SK-N-SH (cell line): ENCODE data around the gene AVPR1A. TPM values are rescaled to one million over a fixed set of nuclear protein-coding genes. Genes with fewer than 3 reads are reported as not detected.

Source experiments
- CTCF ChIA-PET: fragments of 300-600, 350-600 bp; formaldehyde crosslinking; extraction: SDS; loops from one replicate; lab custom pipeline; 2021; lab: Yijun Ruan, JAX
- POLR2A ChIA-PET: fragments of 350-600 bp; sonication (Branson Sonifier 250); formaldehyde crosslinking; extraction: SDS; loops from one replicate; lab custom pipeline; 2020; ENCODE audit warnings: antibody characterized with exemption, inconsistent platforms; lab: Yijun Ruan, JAX
- DNase-seq: peaks from one replicate; pipeline ENCODE4 v3.0.0; 2012
- H2AFZ ChIP-seq: fragments of 200-600 bp; sonication (generic); 2 replicates; pipeline ENCODE4 v1.8.1; 2016; ENCODE audit warnings: antibody characterized with exemption, mild to moderate bottlenecking, low read depth
- H3F3A ChIP-seq: fragments of 200-600 bp; sonication (generic); replicated peaks from 2 replicates; pipeline ENCODE3; 2016; ENCODE audit warnings: antibody characterized with exemption, mild to moderate bottlenecking; ENCODE audit not compliant: insufficient read depth
- H3K27ac ChIP-seq, 2 experiments: fragments of 200-500 bp in 1 of 2; fragments of 200-600 bp in 1 of 2; sonication (Bioruptor generic) in 1 of 2; sonication (generic), shearing (Covaris generic) in 1 of 2; 2 replicates each; pipeline versions ENCODE4 v1.5.1 to v1.6.1; 2014 to 2016; ENCODE audit warnings: low read depth in 2 of 2, inconsistent platforms in 1 of 2, low read length in 1 of 2, mild to moderate bottlenecking in 1 of 2, mixed read lengths in 1 of 2
- H3K27me3 ChIP-seq: fragments of 200-600 bp; sonication (generic), shearing (Covaris generic); 2 replicates; pipeline ENCODE4 v1.6.1; 2016; ENCODE audit warnings: mixed run types; ENCODE audit not compliant: insufficient read depth
- H3K36me3 ChIP-seq, 2 experiments: fragments of 200-500 bp in 1 of 2; fragments of 200-600 bp in 1 of 2; sonication (Bioruptor generic) in 1 of 2; sonication (generic) in 1 of 2; replicated peaks in 1 of 2; 2 replicates each; pipeline versions ENCODE3 to v1.5.1; 2014 to 2016; ENCODE audit warnings: low read length in 1 of 2, mild to moderate bottlenecking in 1 of 2; ENCODE audit not compliant: insufficient read depth in 2 of 2, control insufficient read depth in 1 of 2
- H3K4me1 ChIP-seq, 2 experiments: fragments of 200-500 bp in 1 of 2; fragments of 200-600 bp in 1 of 2; sonication (Bioruptor generic) in 1 of 2; sonication (generic), shearing (Covaris generic) in 1 of 2; 2 replicates each; pipeline versions ENCODE4 v1.5.1 to v1.6.1; 2014 to 2016; ENCODE audit warnings: low read depth in 1 of 2, low read length in 1 of 2, mixed run types in 1 of 2; ENCODE audit not compliant: insufficient read depth in 2 of 2, control insufficient read depth in 1 of 2
- H3K4me2 ChIP-seq: fragments of 200-600 bp; sonication (generic), shearing (Covaris generic); 2 replicates; pipeline ENCODE4 v1.6.1; 2017; ENCODE audit warnings: mixed run types
- H3K4me3 ChIP-seq, 2 experiments: fragments of 200-500 bp in 1 of 2; fragments of 200-600 bp in 1 of 2; sonication (Bioruptor generic) in 1 of 2; sonication (generic), shearing (Covaris generic) in 1 of 2; 2 replicates each; pipeline versions ENCODE4 v1.5.1 to v1.8.1; 2014 to 2016; ENCODE audit warnings: low read depth in 2 of 2, inconsistent platforms in 1 of 2, low read length in 1 of 2, mild to moderate bottlenecking in 1 of 2, mixed read lengths in 1 of 2, moderate library complexity in 1 of 2
- H3K79me2 ChIP-seq: fragments of 200-600 bp; sonication (generic); 2 replicates; pipeline ENCODE4 v1.8.1; 2017; ENCODE audit warnings: mild to moderate bottlenecking; ENCODE audit not compliant: insufficient read depth
- H3K9ac ChIP-seq: fragments of 200-600 bp; sonication (generic); 2 replicates; pipeline ENCODE4 v1.6.1; 2017; ENCODE audit warnings: mixed run types
- H3K9me2 ChIP-seq: fragments of 200-600 bp; sonication (generic); 2 replicates; pipeline ENCODE4 v1.6.1; 2017; ENCODE audit warnings: mixed run types
- H3K9me3 ChIP-seq: fragments of 200-600 bp; sonication (generic); 2 replicates; pipeline ENCODE4 v1.6.1; 2017; ENCODE audit warnings: mixed run types, mild to moderate bottlenecking, moderate library complexity
- H4K20me1 ChIP-seq: fragments of 200-600 bp; sonication (generic); 2 replicates; pipeline ENCODE4 v1.6.1; 2017; ENCODE audit warnings: mild to moderate bottlenecking, mixed run types; ENCODE audit not compliant: insufficient read depth
- CTCF ChIP-seq: fragments of 200-600 bp; sonication (generic); IDR thresholded peaks from 2 replicates; pipeline ENCODE4 v1.6.1; 2017; ENCODE audit warnings: antibody characterized with exemption, mild to moderate bottlenecking, moderate library complexity
- ELF1 ChIP-seq: IDR thresholded peaks from 2 replicates; pipeline ENCODE4 v1.4.0; 2012
- FOSL2 ChIP-seq: IDR thresholded peaks from 2 replicates; pipeline ENCODE4 v1.4.0; 2012; ENCODE audit warnings: low read depth, mild to moderate bottlenecking, moderate library complexity, borderline replicate concordance
- FOXJ3 ChIP-seq: sonication (generic); formaldehyde crosslinking; IDR thresholded peaks from 2 replicates; pipeline ENCODE4 v1.5.1; 2020; ENCODE audit warnings: mild to moderate bottlenecking, missing genetic modification reagents
- FOXM1 ChIP-seq: IDR thresholded peaks from 2 replicates; pipeline ENCODE4 v1.4.0; 2012; ENCODE audit warnings: low read depth, mild to moderate bottlenecking
- JUND ChIP-seq: IDR thresholded peaks from 2 replicates; pipeline ENCODE4 v1.4.0; 2012
- MAX ChIP-seq: IDR thresholded peaks from 2 replicates; pipeline ENCODE4 v1.4.0; 2012; ENCODE audit warnings: low read depth
- RAD21 ChIP-seq: IDR thresholded peaks from 2 replicates; pipeline ENCODE4 v1.6.1; 2012; ENCODE audit warnings: mild to moderate bottlenecking, low read length
- RCOR1 ChIP-seq: fragments of 150-350 bp; IDR thresholded peaks from 2 replicates; pipeline ENCODE4 v1.6.1; 2017; ENCODE audit warnings: antibody characterized with exemption, low read length
- REST ChIP-seq: IDR thresholded peaks from 2 replicates; pipeline ENCODE4 v1.6.1; 2012; ENCODE audit warnings: mild to moderate bottlenecking, low read depth, low read length, moderate library complexity
- SIN3A ChIP-seq: IDR thresholded peaks from 2 replicates; pipeline ENCODE4 v1.6.1; 2012; ENCODE audit warnings: low read depth, mild to moderate bottlenecking, low read length, moderate library complexity, borderline replicate concordance
- WGBS: methylation state at CpG from one replicate; pipeline ENCODE4 v1.1.6; 2017; ENCODE audit warnings: low lambda C conversion rate; 5-methylcytosine and 5-hydroxymethylcytosine counted together
- polyA plus RNA-seq, 3 experiments: library from polyadenylated mRNA; depleted of rRNA; stranded (reverse); fragments of >200 nt; gene quantifications; 2 replicates each; pipeline ENCODE4 v1.2.3, GENCODE V29; 2012
- TF ChIP-seq, protein P1 (sequence below): fragments of 150-350 bp; IDR thresholded peaks from 2 replicates; pipeline ENCODE4 v1.6.1; 2017; ENCODE audit warnings: antibody characterized with exemption, low read length, low read depth, borderline replicate concordance
- TF ChIP-seq, protein P2 (sequence below): IDR thresholded peaks from 2 replicates; pipeline ENCODE4; 2012
- TF ChIP-seq, protein P3 (sequence below): IDR thresholded peaks from 2 replicates; pipeline ENCODE4 v1.4.0; 2012; ENCODE audit warnings: low read depth, borderline replicate concordance

The AVPR1A gene
- polyA plus RNA-seq, 1 of the 3 experiments (the other 2 are of a cell fraction) = not detected

GRCh38 chr12:63138488-63138887, 12.5 kb downstream of the AVPR1A start (continued):
- TF ChIP-seq, protein P1, sequence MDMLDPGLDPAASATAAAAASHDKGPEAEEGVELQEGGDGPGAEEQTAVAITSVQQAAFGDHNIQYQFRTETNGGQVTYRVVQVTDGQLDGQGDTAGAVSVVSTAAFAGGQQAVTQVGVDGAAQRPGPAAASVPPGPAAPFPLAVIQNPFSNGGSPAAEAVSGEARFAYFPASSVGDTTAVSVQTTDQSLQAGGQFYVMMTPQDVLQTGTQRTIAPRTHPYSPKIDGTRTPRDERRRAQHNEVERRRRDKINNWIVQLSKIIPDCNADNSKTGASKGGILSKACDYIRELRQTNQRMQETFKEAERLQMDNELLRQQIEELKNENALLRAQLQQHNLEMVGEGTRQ = no peak
- TF ChIP-seq FOSL2 (no peak), REST (no peak), FOXJ3 (no peak), JUND (no peak), RCOR1 (no peak), CTCF (no peak), FOXM1 (no peak), RAD21 (no peak)
- TF ChIP-seq, all 33 proteins: peak for 0

DNA sequence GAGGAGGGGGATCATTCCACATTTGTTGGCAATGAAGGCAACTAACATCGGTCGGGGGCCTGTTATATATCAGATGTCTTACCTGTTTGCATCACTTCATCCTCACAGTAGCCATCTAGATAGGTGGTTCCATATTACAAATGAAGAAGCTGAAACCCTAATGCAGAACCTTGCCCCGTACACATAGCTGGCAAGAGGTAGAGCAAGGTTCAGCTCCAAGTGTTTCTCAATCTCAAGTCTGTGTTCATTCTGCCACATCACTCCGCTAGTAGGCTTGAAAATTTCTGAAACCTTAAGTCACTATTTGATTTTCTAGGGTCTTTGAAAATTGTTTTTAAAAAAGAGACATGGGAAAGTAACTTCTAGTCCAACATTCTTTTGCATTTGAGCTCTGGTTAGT, 17.0 kb downstream of the AVPR1A start:
- Histone ChIP-seq H3K4me3 (no peak overlapping the region), H3K79me2 (no peaks in the 10 kb centered on the region), H3K4me1 (no peaks in the 10 kb centered on the region), H3K9ac (no peak overlapping the region), H3K9me2 (no peaks in the 10 kb centered on the region), H3K4me2 (no peak overlapping the region), H4K20me1 (no peaks in the 10 kb centered on the region), H3K9me3 (no peaks in the 10 kb centered on the region), H3K27ac (no peak overlapping the region), H3K27me3 (no peaks in the 10 kb centered on the region; the same call in 1 of the 2 replicates), H2AFZ (no peak overlapping the region)
- WGBS = 4% methylated on average over 4 of the region's 4 CpGs
- DNase-seq = no peak
- POLR2A ChIA-PET = no interaction called here
- no peak for TF ChIP-seq RAD21
- no peak for TF ChIP-seq ELF1
- TF ChIP-seq, protein P2, sequence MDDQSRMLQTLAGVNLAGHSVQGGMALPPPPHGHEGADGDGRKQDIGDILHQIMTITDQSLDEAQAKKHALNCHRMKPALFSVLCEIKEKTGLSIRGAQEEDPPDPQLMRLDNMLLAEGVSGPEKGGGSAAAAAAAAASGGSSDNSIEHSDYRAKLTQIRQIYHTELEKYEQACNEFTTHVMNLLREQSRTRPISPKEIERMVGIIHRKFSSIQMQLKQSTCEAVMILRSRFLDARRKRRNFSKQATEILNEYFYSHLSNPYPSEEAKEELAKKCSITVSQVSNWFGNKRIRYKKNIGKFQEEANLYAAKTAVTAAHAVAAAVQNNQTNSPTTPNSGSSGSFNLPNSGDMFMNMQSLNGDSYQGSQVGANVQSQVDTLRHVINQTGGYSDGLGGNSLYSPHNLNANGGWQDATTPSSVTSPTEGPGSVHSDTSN = no peak
- TF ChIP-seq, protein P3, sequence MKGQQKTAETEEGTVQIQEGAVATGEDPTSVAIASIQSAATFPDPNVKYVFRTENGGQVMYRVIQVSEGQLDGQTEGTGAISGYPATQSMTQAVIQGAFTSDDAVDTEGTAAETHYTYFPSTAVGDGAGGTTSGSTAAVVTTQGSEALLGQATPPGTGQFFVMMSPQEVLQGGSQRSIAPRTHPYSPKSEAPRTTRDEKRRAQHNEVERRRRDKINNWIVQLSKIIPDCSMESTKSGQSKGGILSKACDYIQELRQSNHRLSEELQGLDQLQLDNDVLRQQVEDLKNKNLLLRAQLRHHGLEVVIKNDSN = no peak
- TF ChIP-seq SIN3A = no peak
- TF ChIP-seq MAX = no peak
- TF ChIP-seq, all 33 proteins: peak for 0
- no peaks in the 10 kb centered on the region for H3F3A ChIP-seq
- CTCF ChIA-PET = interaction anchor here (1.0 to 1.4 kb wide), 2 partner anchors 14 to 18 kb away, joined by 3 read pairs; no protein-coding TSS in a partner anchor
- H3K36me3 ChIP-seq = no peaks in the 10 kb centered on the region
